Hematopoietic multipotent progenitor cell treated with erythropoietin and hydrocortisone succinate and interleukin-3 and kit ligand, for 8 days (in vitro differentiated cells): ENCODE measurements around the gene ATXN7L2.
A peak's percentile ranks its signal among the peaks of the same experiment; 100 is the strongest.

Experiments
- DNase-seq: peaks from one replicate; pipeline ENCODE4 v3.0.0-alpha.2; 2015

The ATXN7L2 gene

GRCh38 chr1:109499661-109500536 lies 16.2 kb downstream of the ATXN7L2 start:
- DNase-seq, result peak; percentile 70

- no peak for DNase-seq
Observed at GRCh38 chr1:109500941-109501381, 17.3 kb downstream of the ATXN7L2 start.

GRCh38 chr1:109501644-109502363 lies 18.1 kb downstream of the ATXN7L2 start:
- peak; percentile 36 for DNase-seq

GRCh38 chr1:109502364-109502851 lies 18.7 kb downstream of the ATXN7L2 start:
- DNase-seq, result peak; percentile 23

GRCh38 chr1:109503935-109504334 lies 20.2 kb downstream of the ATXN7L2 start:
- DNase-seq, result no peak

GRCh38 chr1:109504974-109505373 lies 21.3 kb downstream of the ATXN7L2 start:
- no peak for DNase-seq

- no peak for DNase-seq
Observed at GRCh38 chr1:109508001-109508872, 24.5 kb downstream of the ATXN7L2 start.

GRCh38 chr1:109508873-109509175 lies 25.1 kb downstream of the ATXN7L2 start:
- no peak for DNase-seq

GRCh38 chr1:109509176-109510134 lies 25.8 kb downstream of the ATXN7L2 start, which contains the start of gene AMIGO1:
TSS of gene AMIGO1 (minus strand) at chr1:109509727. CDS start at chr1:109508912, 815 bp downstream.
- peak; percentile 25 for DNase-seq

- no peak for DNase-seq
Observed at GRCh38 chr1:109513110-109513710, 29.5 kb downstream of the ATXN7L2 start.

GRCh38 chr1:109514846-109515245 lies 31.1 kb downstream of the ATXN7L2 start:
- DNase-seq, result no peak

GRCh38 chr1:109516872-109517271 lies 33.2 kb downstream of the ATXN7L2 start:
- no peak for DNase-seq

GRCh38 chr1:109517337-109517736 lies 33.6 kb downstream of the ATXN7L2 start:
- no peak for DNase-seq

GRCh38 chr1:109521002-109521951 lies 37.6 kb downstream of the ATXN7L2 start:
- no peak for DNase-seq

GRCh38 chr1:109522026-109522425 lies 38.3 kb downstream of the ATXN7L2 start:
- no peak for DNase-seq

- DNase-seq, result no peak
Observed at GRCh38 chr1:109523706-109524105, 40.0 kb downstream of the ATXN7L2 start.

- no peak for DNase-seq
Observed at GRCh38 chr1:109527098-109527811, 43.5 kb downstream of the ATXN7L2 start.

GRCh38 chr1:109527846-109528695 lies 44.4 kb downstream of the ATXN7L2 start:
- no peak for DNase-seq
